Measurements from ENCODE around the gene BOLA3. TPM values are rescaled to one million over a fixed set of nuclear protein-coding genes. Genes with fewer than 3 reads are reported as not detected.

The BOLA3 gene
- total and polyA plus RNA-seq, 10 of the 15 experiments (the other 5 are each of a cell fraction or from before 2014, with no cell fraction given), result 62.6 to 300 (median 134) TPM

DNA sequence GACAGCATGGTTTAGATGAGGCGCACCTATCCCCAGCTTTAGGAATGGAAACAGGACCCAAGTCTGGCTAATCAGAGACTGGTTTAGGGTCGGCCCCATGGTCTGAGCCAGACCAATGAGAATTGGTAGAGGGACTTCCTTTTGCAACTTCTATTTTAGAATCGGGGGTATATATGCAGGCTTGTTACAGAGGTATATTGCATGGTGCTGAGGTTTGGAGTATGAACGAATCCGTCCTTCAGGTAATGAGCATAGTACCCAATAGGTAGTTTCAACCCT, 1.5 kb upstream of the BOLA3 start (continued):
- TF ChIP-seq, protein P1, sequence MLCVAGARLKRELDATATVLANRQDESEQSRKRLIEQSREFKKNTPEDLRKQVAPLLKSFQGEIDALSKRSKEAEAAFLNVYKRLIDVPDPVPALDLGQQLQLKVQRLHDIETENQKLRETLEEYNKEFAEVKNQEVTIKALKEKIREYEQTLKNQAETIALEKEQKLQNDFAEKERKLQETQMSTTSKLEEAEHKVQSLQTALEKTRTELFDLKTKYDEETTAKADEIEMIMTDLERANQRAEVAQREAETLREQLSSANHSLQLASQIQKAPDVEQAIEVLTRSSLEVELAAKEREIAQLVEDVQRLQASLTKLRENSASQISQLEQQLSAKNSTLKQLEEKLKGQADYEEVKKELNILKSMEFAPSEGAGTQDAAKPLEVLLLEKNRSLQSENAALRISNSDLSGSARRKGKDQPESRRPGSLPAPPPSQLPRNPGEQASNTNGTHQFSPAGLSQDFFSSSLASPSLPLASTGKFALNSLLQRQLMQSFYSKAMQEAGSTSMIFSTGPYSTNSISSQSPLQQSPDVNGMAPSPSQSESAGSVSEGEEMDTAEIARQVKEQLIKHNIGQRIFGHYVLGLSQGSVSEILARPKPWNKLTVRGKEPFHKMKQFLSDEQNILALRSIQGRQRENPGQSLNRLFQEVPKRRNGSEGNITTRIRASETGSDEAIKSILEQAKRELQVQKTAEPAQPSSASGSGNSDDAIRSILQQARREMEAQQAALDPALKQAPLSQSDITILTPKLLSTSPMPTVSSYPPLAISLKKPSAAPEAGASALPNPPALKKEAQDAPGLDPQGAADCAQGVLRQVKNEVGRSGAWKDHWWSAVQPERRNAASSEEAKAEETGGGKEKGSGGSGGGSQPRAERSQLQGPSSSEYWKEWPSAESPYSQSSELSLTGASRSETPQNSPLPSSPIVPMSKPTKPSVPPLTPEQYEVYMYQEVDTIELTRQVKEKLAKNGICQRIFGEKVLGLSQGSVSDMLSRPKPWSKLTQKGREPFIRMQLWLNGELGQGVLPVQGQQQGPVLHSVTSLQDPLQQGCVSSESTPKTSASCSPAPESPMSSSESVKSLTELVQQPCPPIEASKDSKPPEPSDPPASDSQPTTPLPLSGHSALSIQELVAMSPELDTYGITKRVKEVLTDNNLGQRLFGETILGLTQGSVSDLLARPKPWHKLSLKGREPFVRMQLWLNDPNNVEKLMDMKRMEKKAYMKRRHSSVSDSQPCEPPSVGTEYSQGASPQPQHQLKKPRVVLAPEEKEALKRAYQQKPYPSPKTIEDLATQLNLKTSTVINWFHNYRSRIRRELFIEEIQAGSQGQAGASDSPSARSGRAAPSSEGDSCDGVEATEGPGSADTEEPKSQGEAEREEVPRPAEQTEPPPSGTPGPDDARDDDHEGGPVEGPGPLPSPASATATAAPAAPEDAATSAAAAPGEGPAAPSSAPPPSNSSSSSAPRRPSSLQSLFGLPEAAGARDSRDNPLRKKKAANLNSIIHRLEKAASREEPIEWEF (IDR thresholded peaks at IDR 0.05; ENCODE audit: insufficient replicate concordance, low read depth, low read length), result no peak
- TF ChIP-seq HCFC1 (IDR thresholded peaks at IDR 0.05; ENCODE audit: low read length), result no peak
- TF ChIP-seq JUNB (IDR thresholded peaks at IDR 0.05), result no peak
- no peak for TF ChIP-seq GATAD2B (conservative IDR thresholded peaks at IDR 0.05; ENCODE audit: low read depth)
- TF ChIP-seq, protein P2, sequence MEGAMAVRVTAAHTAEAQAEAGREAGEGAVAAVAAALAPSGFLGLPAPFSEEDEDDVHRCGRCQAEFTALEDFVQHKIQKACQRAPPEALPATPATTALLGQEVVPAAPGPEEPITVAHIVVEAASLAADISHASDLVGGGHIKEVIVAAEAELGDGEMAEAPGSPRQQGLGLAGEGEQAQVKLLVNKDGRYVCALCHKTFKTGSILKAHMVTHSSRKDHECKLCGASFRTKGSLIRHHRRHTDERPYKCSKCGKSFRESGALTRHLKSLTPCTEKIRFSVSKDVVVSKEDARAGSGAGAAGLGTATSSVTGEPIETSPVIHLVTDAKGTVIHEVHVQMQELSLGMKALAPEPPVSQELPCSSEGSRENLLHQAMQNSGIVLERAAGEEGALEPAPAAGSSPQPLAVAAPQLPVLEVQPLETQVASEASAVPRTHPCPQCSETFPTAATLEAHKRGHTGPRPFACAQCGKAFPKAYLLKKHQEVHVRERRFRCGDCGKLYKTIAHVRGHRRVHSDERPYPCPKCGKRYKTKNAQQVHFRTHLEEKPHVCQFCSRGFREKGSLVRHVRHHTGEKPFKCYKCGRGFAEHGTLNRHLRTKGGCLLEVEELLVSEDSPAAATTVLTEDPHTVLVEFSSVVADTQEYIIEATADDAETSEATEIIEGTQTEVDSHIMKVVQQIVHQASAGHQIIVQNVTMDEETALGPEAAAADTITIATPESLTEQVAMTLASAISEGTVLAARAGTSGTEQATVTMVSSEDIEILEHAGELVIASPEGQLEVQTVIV (IDR thresholded peaks at IDR 0.05; ENCODE audit: borderline replicate concordance, partially characterized antibody), result no peak
- TF ChIP-seq SUZ12 (IDR thresholded peaks at IDR 0.05; ENCODE audit: unreplicated experiment), result no peak
- TF ChIP-seq CREB1 (IDR thresholded peaks at IDR 0.05; ENCODE audit: low read depth), result no peak
- TF ChIP-seq, protein P3, sequence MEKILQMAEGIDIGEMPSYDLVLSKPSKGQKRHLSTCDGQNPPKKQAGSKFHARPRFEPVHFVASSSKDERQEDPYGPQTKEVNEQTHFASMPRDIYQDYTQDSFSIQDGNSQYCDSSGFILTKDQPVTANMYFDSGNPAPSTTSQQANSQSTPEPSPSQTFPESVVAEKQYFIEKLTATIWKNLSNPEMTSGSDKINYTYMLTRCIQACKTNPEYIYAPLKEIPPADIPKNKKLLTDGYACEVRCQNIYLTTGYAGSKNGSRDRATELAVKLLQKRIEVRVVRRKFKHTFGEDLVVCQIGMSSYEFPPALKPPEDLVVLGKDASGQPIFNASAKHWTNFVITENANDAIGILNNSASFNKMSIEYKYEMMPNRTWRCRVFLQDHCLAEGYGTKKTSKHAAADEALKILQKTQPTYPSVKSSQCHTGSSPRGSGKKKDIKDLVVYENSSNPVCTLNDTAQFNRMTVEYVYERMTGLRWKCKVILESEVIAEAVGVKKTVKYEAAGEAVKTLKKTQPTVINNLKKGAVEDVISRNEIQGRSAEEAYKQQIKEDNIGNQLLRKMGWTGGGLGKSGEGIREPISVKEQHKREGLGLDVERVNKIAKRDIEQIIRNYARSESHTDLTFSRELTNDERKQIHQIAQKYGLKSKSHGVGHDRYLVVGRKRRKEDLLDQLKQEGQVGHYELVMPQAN (conservative IDR thresholded peaks at IDR 0.05), result no peak
- no peak for TF ChIP-seq WRNIP1 (IDR thresholded peaks at IDR 0.05; ENCODE audit: borderline replicate concordance, low read depth, low read length)
